GM12878 (cell line): ENCODE data around the gene PGM5. TPM values are rescaled to one million over a fixed set of nuclear protein-coding genes. Genes with fewer than 3 reads are reported as not detected.

ENCODE experiments used
- ATAC-seq: fragments of 200-7000 bp; cut with Tn5 transposase; 3 replicates; pipeline ENCODE4 v1.9.1; 2020; ENCODE audit warnings: mild to moderate bottlenecking, moderate library complexity
- BruUV-seq: library from RNA; stranded (reverse); fragments of 400-500 nt; replicated peaks from 2 replicates; lab custom pipeline; 2021; lab: Mats Ljungman, UMichigan
- CTCF ChIA-PET: fragments of 300-600 bp; sonication (Branson Sonifier 250); formaldehyde crosslinking; extraction: SDS; loops from one replicate; lab custom pipeline; 2021; ENCODE audit warnings: inconsistent platforms; lab: Yijun Ruan, JAX
- POLR2A ChIA-PET: fragments of 350-600 bp; formaldehyde crosslinking; extraction: SDS; loops from one replicate; lab custom pipeline; 2021; ENCODE audit warnings: inconsistent platforms; lab: Charles Lee
- RAD21 ChIA-PET: fragments of 300-600 bp; sonication (Branson Sonifier 250); formaldehyde crosslinking; loops from one replicate; lab custom pipeline; 2023; ENCODE audit warnings: antibody characterized with exemption; ENCODE audit not compliant: unreplicated experiment; lab: Charles Lee
- SMC1A ChIA-PET: fragments of 300-600 bp; sonication (Branson Sonifier 250); formaldehyde crosslinking; loops from one replicate; lab custom pipeline; 2023; ENCODE audit not compliant: unreplicated experiment, uncharacterized antibody; lab: Charles Lee
- DNase-seq: peaks from one replicate; pipeline ENCODE4 v3.0.0-alpha.2; 2011; ENCODE audit warnings: low read depth, low spot score
- FAIRE-seq: peaks from 3 replicates; lab custom pipeline; 2011; peaks lifted over from hg19 to GRCh38; lab: Jason Lieb, UNC
- H2AFZ ChIP-seq: 2 replicates; pipeline ENCODE4 v1.6.0; 2011; ENCODE audit warnings: low read depth, low read length, control low read depth; ENCODE audit not compliant: control insufficient read depth
- H3K27ac ChIP-seq: 2 replicates; pipeline ENCODE4 v1.5.1; 2011; ENCODE audit warnings: control low read depth; ENCODE audit not compliant: control insufficient read depth, insufficient read depth
- H3K27me3 ChIP-seq, 2 experiments: replicated peaks in 1 of 2; 2 replicates each; pipeline versions ENCODE4 v1.6.0 to v1.6.1; 2011; ENCODE audit warnings: low read length in 1 of 2; ENCODE audit not compliant: control insufficient read depth in 2 of 2, insufficient read depth in 2 of 2
- H3K36me3 ChIP-seq, 2 experiments: 2 replicates each; pipeline ENCODE4 v1.5.1; 2011; ENCODE audit warnings: low read length in 1 of 2; ENCODE audit not compliant: control insufficient read depth in 2 of 2, insufficient read depth in 2 of 2
- H3K4me1 ChIP-seq: 2 replicates; pipeline ENCODE4 v1.6.1; 2011; ENCODE audit warnings: mild to moderate bottlenecking, low read length, moderate library complexity, mixed read lengths; ENCODE audit not compliant: control insufficient read depth, insufficient read depth
- H3K4me2 ChIP-seq: 2 replicates; pipeline ENCODE4 v1.6.0; 2011; ENCODE audit warnings: control low read depth; ENCODE audit not compliant: control insufficient read depth, insufficient read depth
- H3K4me3 ChIP-seq: fragments of 200-600 bp; sonication (generic); 2 replicates; pipeline ENCODE4 v1.5.1; 2016
- H3K79me2 ChIP-seq: 2 replicates; pipeline ENCODE4 v1.6.0; 2011; ENCODE audit warnings: low read length; ENCODE audit not compliant: control insufficient read depth, insufficient read depth
- H3K9ac ChIP-seq: 2 replicates; pipeline ENCODE4 v1.8.0; 2011; ENCODE audit warnings: low read length, control low read depth, mixed read lengths; ENCODE audit not compliant: control insufficient read depth, insufficient read depth
- H3K9me3 ChIP-seq: replicated peaks from 3 replicates; pipeline ENCODE4 v1.5.1; 2011; ENCODE audit warnings: mild to moderate bottlenecking, low read length; ENCODE audit not compliant: control insufficient read depth, insufficient read depth
- H4K20me1 ChIP-seq: 2 replicates; pipeline ENCODE4 v1.6.0; 2011; ENCODE audit not compliant: control insufficient read depth, insufficient read depth
- HDGF ChIP-seq: fragments of 450-650 bp; IDR thresholded peaks from 2 replicates; pipeline ENCODE4 v1.6.1; 2016; ENCODE audit warnings: antibody characterized with exemption
- RCOR1 ChIP-seq: conservative IDR thresholded peaks from 2 replicates; pipeline ENCODE4 v1.6.1; 2012; ENCODE audit warnings: low read depth, low read length, improper control_type of control experiment
- ZNF622 ChIP-seq: fragments of 450-650 bp; IDR thresholded peaks from 2 replicates; pipeline ENCODE4 v1.6.1; 2017; ENCODE audit warnings: mild to moderate bottlenecking, inconsistent platforms
- ZNF687 ChIP-seq: fragments of 450-650 bp; IDR thresholded peaks from 2 replicates; pipeline ENCODE4 v1.6.1; 2017; ENCODE audit warnings: mild to moderate bottlenecking, moderate library complexity
- ZSCAN29 ChIP-seq: fragments of 450-650 bp; IDR thresholded peaks from 2 replicates; pipeline ENCODE4 v1.6.1; 2017; ENCODE audit warnings: mild to moderate bottlenecking, moderate library complexity
- WGBS: methylation state at CpG from one replicate; pipeline ENCODE4 v1.1.6; 2016; ENCODE audit warnings: low lambda C conversion rate; ENCODE audit not compliant: insufficient replicate concordance, insufficient coverage; ENCODE audit errors: missing lambda C conversion rate; 5-methylcytosine and 5-hydroxymethylcytosine counted together
- in situ Hi-C: fragments of 300-500 bp; cut with MboI; formaldehyde crosslinking; loops from 9 replicates; pipeline ENCODE4 v1.14.3; 2018; ENCODE audit warnings: mixed read lengths
- intact Hi-C: fragments of 100-400 bp; cut with micrococcal nuclease; formaldehyde crosslinking; loops from one replicate; pipeline ENCODE4 v1.14.2; 2022; ENCODE audit not compliant: unreplicated experiment
- polyA plus RNA-seq, 11 experiments: library from polyadenylated mRNA; depleted of rRNA in 4 of 11; unstranded in 6 of 11; stranded (reverse) in 5 of 11; fragments of >200 nt; fragmentation: Nextera tagmentation in 4 of 11; fragmentation: Illumina TruSeq in 1 of 11; extraction: Ambion mirVana in 4 of 11; extraction: Trizol in 1 of 11; gene quantifications; 1 replicate in 1 of 11; 2 replicates in 10 of 11; pipeline versions ENCODE4 v1.2.1 to v1.2.3, GENCODE V29; 2011 to 2016; ENCODE audit warnings: inconsistent platforms in 2 of 11, missing spikeins in 2 of 11, low read depth in 1 of 11
- total RNA-seq, 4 experiments: library from RNA; depleted of rRNA in 3 of 4; stranded (reverse); fragments of >200 nt in 3 of 4; fragmentation: Illumina TruSeq in 1 of 4; extraction: Trizol in 1 of 4; gene quantifications; 2 replicates each; pipeline versions ENCODE4 v1.2.1 to v1.2.3, GENCODE V29; 2013 to 2021

PGM5 gene
- total and polyA plus RNA-seq, 10 of the 15 experiments (the other 5 are each of a cell fraction or from before 2014, with no cell fraction given) = 0.28 to 0.73 TPM; not detected in 8

- TF ChIP-seq ZNF687 (no peak), HDGF (no peak), ZNF622 (no peak), ZSCAN29 (no peak)
Measured at GRCh38 chr9:68509689-68510088, 153.3 kb downstream of the PGM5 start (continued).

- Histone ChIP-seq H3K27me3 (no peaks in the 10 kb centered on the region; a peak in 1 of 4 replicates), H3K36me3 (no peaks in the 10 kb centered on the region), H2AFZ (no peak overlapping the region), H3K9ac (no peak overlapping the region), H3K79me2 (no peaks in the 10 kb centered on the region), H3K9me3 (peaks cover 3% of the 10 kb centered on the region; the same call in 2 of the 3 replicates), H4K20me1 (no peaks in the 10 kb centered on the region), H3K4me2 (no peak overlapping the region), H3K27ac (no peak overlapping the region), H3K4me3 (no peak overlapping the region), H3K4me1 (no peaks in the 10 kb centered on the region)
- ATAC-seq (no peak), DNase-seq (no peak), FAIRE-seq (no peak)
- ChIA-PET POLR2A (no interaction called here), SMC1A (no interaction called here), RAD21 (no interaction called here), CTCF (no interaction called here)
- in situ Hi-C loops (loop anchor here (5.0 kb wide), 1 partner anchor 49 kb away; no protein-coding TSS in a partner anchor), intact Hi-C loops (no loop called here)
- no TSS peak for BruUV-seq
- no peak for TF ChIP-seq RCOR1
- 32% methylated on average over 3 of the region's 3 CpGs for WGBS
Measured at GRCh38 chr9:68513385-68513784, 157.0 kb downstream of the PGM5 start.
